ENCODE measurements around the gene CEP20. TPM values are rescaled to one million over a fixed set of nuclear protein-coding genes. Genes with fewer than 3 reads are reported as not detected.

Gene CEP20
- total RNA-seq, 1 experiment from 2014 or later, result 36.9 TPM

- no peak overlapping the region for H2BK5ac ChIP-seq (ENCODE audit: insufficient read length, low read length)
- no peak overlapping the region for H3K23ac ChIP-seq (ENCODE audit: insufficient read length, low read depth, low read length)
- no peaks in the 10 kb centered on the region for H3K23me2 ChIP-seq (ENCODE audit: insufficient read length, low read depth, low read length, poor library complexity, severe bottlenecking)
- no peaks in the 10 kb centered on the region for H3K9me3 ChIP-seq (ENCODE audit: control insufficient read depth, low read depth, low read length)
- H4K91ac ChIP-seq (ENCODE audit: insufficient read length, low read depth, low read length), result no peak overlapping the region
- H3K79me2 ChIP-seq (ENCODE audit: insufficient read depth, low read length), result no peaks in the 10 kb centered on the region
- no peak overlapping the region for H4K5ac ChIP-seq (ENCODE audit: insufficient read length, low read depth, low read length)
- no peak overlapping the region for H2BK15ac ChIP-seq (ENCODE audit: low read depth, low read length)
- H2BK120ac ChIP-seq (ENCODE audit: low read depth, low read length, poor library complexity, severe bottlenecking), result no peak overlapping the region
- Mint-ChIP-seq H3K27ac (peak overlapping the region in 1 of 3 experiments; percentile 35; a peak in 2 of 7 replicates), H3K9me3 (no peaks in the 10 kb centered on the region; a peak in 1 of 5 replicates), H3K27me3 (ENCODE audit: low read depth) (no peaks in the 10 kb centered on the region), H3K4me1 (peaks cover 6 to 13% of the 10 kb centered on the region in 2 experiments), H3K4me3 (no peak overlapping the region; a peak in 1 of 5 replicates), H3K36me3 (ENCODE audit: insufficient read depth in 1 of 3, low read depth in 3 of 3) (no peaks in the 10 kb centered on the region)
- no peak overlapping the region for H3K9ac ChIP-seq (ENCODE audit: extremely low read depth, insufficient read length, low read length)
- H4K20me1 ChIP-seq (ENCODE audit: control insufficient read depth, insufficient read depth, insufficient read length), result no peaks in the 10 kb centered on the region
- no peaks in the 10 kb centered on the region for H3K27me3 ChIP-seq (ENCODE audit: insufficient read depth, low read length)
- no peak overlapping the region for H3K18ac ChIP-seq (ENCODE audit: insufficient read length, low read depth, low read length)
- no peak overlapping the region for H3K4me2 ChIP-seq (ENCODE audit: insufficient read depth, insufficient read length, low read length)
- no peak overlapping the region for H3K56ac ChIP-seq (ENCODE audit: insufficient read length, low read depth, low read length)
- H3T11ph ChIP-seq (ENCODE audit: low read length), result no peak overlapping the region
- no peak overlapping the region for H2BK12ac ChIP-seq (ENCODE audit: insufficient read length, low read depth, low read length)
- no peak overlapping the region for H2BK20ac ChIP-seq (ENCODE audit: low read depth, low read length, poor library complexity, severe bottlenecking)
- H2AFZ ChIP-seq (ENCODE audit: low read length), result no peak overlapping the region
- WGBS (ENCODE audit: extremely low coverage, insufficient read length, low lambda C conversion rate), result no CpG with 5 or more reads among the region's 5 CpGs
- no peak overlapping the region for H2AK5ac ChIP-seq (ENCODE audit: insufficient read length, low read length)
- TF ChIP-seq CTCF (conservative IDR thresholded peaks at IDR 0.05), result no peak
- no peak for DNase-seq
- H3K4ac ChIP-seq (ENCODE audit: low read depth, low read length), result no peak overlapping the region
- no peaks in the 10 kb centered on the region for H3K4me1 ChIP-seq (ENCODE audit: insufficient read depth, low read length)
- no peak overlapping the region for H3K27ac ChIP-seq (ENCODE audit: insufficient read length, low read depth, low read length)
- H3K79me1 ChIP-seq (ENCODE audit: insufficient read depth, low read depth, low read length, poor library complexity, severe bottlenecking), result no peaks in the 10 kb centered on the region
- H4K8ac ChIP-seq (replicated peaks; ENCODE audit: insufficient read length, low read depth, low read length), result no peak overlapping the region
- H3K14ac ChIP-seq (ENCODE audit: insufficient read depth, low read length), result no peak overlapping the region
These were observed 9.4 kb upstream of the CEP20 start for GRCh38 chr16:15897834-15898254.
